HepG2 (cell line): Measurements from ENCODE around the gene RNLS.

Source experiments
- NR3C1 ChIP-seq: sonication (generic); formaldehyde crosslinking; IDR thresholded peaks from 2 replicates; pipeline ENCODE4 v1.4.0; 2020; ENCODE audit warnings: missing genetic modification reagents
- POLR2AphosphoS2 ChIP-seq: IDR thresholded peaks from 2 replicates; pipeline ENCODE4 v1.6.1; 2011; ENCODE audit warnings: low read depth, low read length, improper control_type of control experiment
- XBP1 ChIP-seq: sonication (generic); formaldehyde crosslinking; IDR thresholded peaks from 2 replicates; pipeline ENCODE4 v1.5.0; 2020; ENCODE audit warnings: missing genetic modification reagents
- TF ChIP-seq, protein P1 (sequence below): IDR thresholded peaks from 2 replicates; pipeline ENCODE4 v1.6.1; 2016; ENCODE audit warnings: low read depth, borderline replicate concordance
- TF ChIP-seq, protein P2 (sequence below): sonication (generic); formaldehyde crosslinking; IDR thresholded peaks from 2 replicates; pipeline ENCODE4 v1.4.0; 2020; ENCODE audit warnings: missing genetic modification reagents, borderline replicate concordance

DNA sequence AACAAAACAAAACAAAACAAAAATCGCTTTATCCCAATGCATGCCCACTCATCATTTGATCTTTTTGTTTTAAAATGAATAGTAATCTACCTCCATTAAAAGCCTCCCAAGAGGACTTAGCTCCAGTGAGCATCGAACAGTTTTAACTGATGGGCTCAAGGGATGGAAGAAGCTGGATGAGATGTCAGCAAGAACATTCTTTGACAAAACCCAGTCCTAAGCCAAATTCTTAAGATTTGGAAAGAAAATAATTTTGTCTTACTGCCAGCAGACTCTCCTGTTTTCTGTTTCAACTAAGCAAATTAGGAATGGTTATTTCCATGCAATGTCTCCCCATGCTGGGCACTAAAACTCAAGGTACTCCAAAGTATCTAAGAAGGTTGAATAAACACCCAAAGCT is 127.3 kb downstream of the RNLS start:
- TF ChIP-seq POLR2AphosphoS2 (no peak), XBP1 (CRISPR knock-in tag) (no peak), NR3C1 (no peak)
- TF ChIP-seq, protein P1, sequence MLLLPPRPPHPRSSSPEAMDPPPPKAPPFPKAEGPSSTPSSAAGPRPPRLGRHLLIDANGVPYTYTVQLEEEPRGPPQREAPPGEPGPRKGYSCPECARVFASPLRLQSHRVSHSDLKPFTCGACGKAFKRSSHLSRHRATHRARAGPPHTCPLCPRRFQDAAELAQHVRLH = no peak
- TF ChIP-seq, protein P2, sequence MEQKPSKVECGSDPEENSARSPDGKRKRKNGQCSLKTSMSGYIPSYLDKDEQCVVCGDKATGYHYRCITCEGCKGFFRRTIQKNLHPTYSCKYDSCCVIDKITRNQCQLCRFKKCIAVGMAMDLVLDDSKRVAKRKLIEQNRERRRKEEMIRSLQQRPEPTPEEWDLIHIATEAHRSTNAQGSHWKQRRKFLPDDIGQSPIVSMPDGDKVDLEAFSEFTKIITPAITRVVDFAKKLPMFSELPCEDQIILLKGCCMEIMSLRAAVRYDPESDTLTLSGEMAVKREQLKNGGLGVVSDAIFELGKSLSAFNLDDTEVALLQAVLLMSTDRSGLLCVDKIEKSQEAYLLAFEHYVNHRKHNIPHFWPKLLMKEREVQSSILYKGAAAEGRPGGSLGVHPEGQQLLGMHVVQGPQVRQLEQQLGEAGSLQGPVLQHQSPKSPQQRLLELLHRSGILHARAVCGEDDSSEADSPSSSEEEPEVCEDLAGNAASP (CRISPR knock-in tag) = no peak
